Measurements from ENCODE around the gene FMN2. TPM values are rescaled to one million over a fixed set of nuclear protein-coding genes. Genes with fewer than 3 reads are reported as not detected.

FMN2 gene
- total RNA-seq, 1 experiment from 2014 or later: 0.59 TPM

DNA sequence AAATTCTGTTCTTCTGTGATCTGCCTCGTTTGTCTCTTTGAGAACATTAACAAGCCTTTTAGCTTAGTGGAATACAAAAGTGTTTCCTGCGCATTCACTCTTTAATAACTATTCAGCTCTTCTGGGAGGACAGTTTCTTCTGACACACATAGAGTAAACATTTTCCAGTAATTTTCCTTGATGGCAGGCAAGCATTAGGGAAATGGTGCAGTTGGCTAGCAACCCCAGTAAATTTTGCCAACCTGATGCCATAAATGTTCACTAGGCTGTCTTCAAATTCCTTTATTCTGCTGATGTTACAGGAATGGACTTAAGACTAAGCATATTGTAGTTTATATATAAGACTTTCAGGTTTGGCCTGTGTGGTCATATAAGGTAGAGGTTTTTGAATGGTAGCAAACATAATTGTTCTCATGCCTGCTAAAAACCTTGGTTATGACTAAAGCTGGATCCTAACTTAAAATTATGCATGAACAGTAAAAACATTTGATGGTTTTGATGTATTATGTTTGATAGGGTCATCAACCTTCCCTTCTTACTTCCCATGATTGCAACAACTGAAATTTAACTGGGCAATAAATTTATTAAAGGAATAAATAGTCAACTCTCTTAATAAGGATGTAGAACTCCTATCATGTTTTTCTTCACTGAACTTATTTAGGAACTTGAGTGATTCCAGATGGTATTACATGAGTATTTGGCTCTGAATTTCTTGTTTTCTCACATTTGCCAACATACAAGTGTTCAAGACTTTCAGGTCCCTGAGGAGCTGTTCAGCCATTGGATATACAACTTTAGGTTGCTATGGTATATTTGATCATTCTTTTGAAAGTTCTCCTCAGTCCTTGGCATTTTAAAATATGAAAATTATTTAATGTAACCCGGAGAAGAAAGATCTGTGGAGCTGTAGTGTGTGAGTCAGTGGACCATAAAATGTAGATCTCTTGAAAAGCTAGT is 223.4 kb downstream of the FMN2 start:
- DNase-seq: no peak

More for the DNA sequence above, 223.4 kb downstream of the FMN2 start:
- no peak overlapping the region for H2BK15ac ChIP-seq (ENCODE audit: low read depth, low read length)
- no peak overlapping the region for H3K27ac ChIP-seq (ENCODE audit: insufficient read length, low read depth, low read length)
- H3K9ac ChIP-seq (ENCODE audit: extremely low read depth, insufficient read length, low read length): no peak overlapping the region
- no peak overlapping the region for H2BK120ac ChIP-seq (ENCODE audit: low read depth, low read length, poor library complexity, severe bottlenecking)
- no peak overlapping the region for H4K8ac ChIP-seq (replicated peaks; ENCODE audit: insufficient read length, low read depth, low read length)
- no peak overlapping the region for H3T11ph ChIP-seq (ENCODE audit: low read length)
- Mint-ChIP-seq H3K36me3 (ENCODE audit: insufficient read depth in 1 of 3, low read depth in 3 of 3) (no peaks in the 10 kb centered on the region), H3K4me3 (no peak overlapping the region), H3K9me3 (no peaks in the 10 kb centered on the region), H3K27ac (no peak overlapping the region), H3K27me3 (ENCODE audit: low read depth) (no peaks in the 10 kb centered on the region), H3K4me1 (peaks cover 22 to 24% of the 10 kb centered on the region in 2 experiments)
- H2BK5ac ChIP-seq (ENCODE audit: insufficient read length, low read length): no peak overlapping the region
- H4K20me1 ChIP-seq (ENCODE audit: control insufficient read depth, insufficient read depth, insufficient read length): no peaks in the 10 kb centered on the region
- no peaks in the 10 kb centered on the region for H3K79me2 ChIP-seq (ENCODE audit: insufficient read depth, low read length)
- peaks cover 3% of the 10 kb centered on the region; the same call in 1 of the 2 replicates for H3K4me1 ChIP-seq (ENCODE audit: insufficient read depth, low read length)
- H3K56ac ChIP-seq (ENCODE audit: insufficient read length, low read depth, low read length): no peak overlapping the region
- no peak overlapping the region for H4K5ac ChIP-seq (ENCODE audit: insufficient read length, low read depth, low read length)
- H2AFZ ChIP-seq (ENCODE audit: low read length): no peak overlapping the region
- H2BK12ac ChIP-seq (ENCODE audit: insufficient read length, low read depth, low read length): no peak overlapping the region
- no peaks in the 10 kb centered on the region for H3K79me1 ChIP-seq (ENCODE audit: insufficient read depth, low read depth, low read length, poor library complexity, severe bottlenecking)
- H3K23ac ChIP-seq (ENCODE audit: insufficient read length, low read depth, low read length): no peak overlapping the region
- H4K91ac ChIP-seq (ENCODE audit: insufficient read length, low read depth, low read length): no peak overlapping the region
- H3K23me2 ChIP-seq (ENCODE audit: insufficient read length, low read depth, low read length, poor library complexity, severe bottlenecking): no peaks in the 10 kb centered on the region
- H3K4ac ChIP-seq (ENCODE audit: low read depth, low read length): no peak overlapping the region
- no peak for TF ChIP-seq CTCF (conservative IDR thresholded peaks at IDR 0.05)
- H3K4me2 ChIP-seq (ENCODE audit: insufficient read depth, insufficient read length, low read length): no peak overlapping the region
- no peak overlapping the region for H2AK5ac ChIP-seq (ENCODE audit: insufficient read length, low read length)
- H3K14ac ChIP-seq (ENCODE audit: insufficient read depth, low read length): no peak overlapping the region
- H3K27me3 ChIP-seq (ENCODE audit: insufficient read depth, low read length): no peaks in the 10 kb centered on the region
- H2BK20ac ChIP-seq (ENCODE audit: low read depth, low read length, poor library complexity, severe bottlenecking): no peak overlapping the region
- whole genome bisulfite sequencing (ENCODE audit: extremely low coverage, insufficient read length, low lambda C conversion rate): no CpG with 5 or more reads among the region's 3 CpGs
- H3K18ac ChIP-seq (ENCODE audit: insufficient read length, low read depth, low read length): no peak overlapping the region
- no peaks in the 10 kb centered on the region for H3K9me3 ChIP-seq (ENCODE audit: control insufficient read depth, low read depth, low read length)
